Measurements from ENCODE around the gene FABP1. TPM values are rescaled to one million over a fixed set of nuclear protein-coding genes. Genes with fewer than 3 reads are reported as not detected.

The FABP1 gene
- total RNA-seq, 1 donor from 2014 or later: not detected

GRCh38 chr2:88131201-88131998, 3.5 kb upstream of the FABP1 start:
- H3K27me3 Mint-ChIP-seq: peaks cover 24% of the 10 kb centered on the region
- no peak overlapping the region for H3K27ac Mint-ChIP-seq
- CTCF ChIA-PET: no interaction called here
- no peaks in the 10 kb centered on the region for H3K36me3 Mint-ChIP-seq (ENCODE audit: low read depth)
- TF ChIP-seq CTCF (IDR thresholded peaks at IDR 0.05): no peak
- POLR2A ChIA-PET: no interaction called here
- no peaks in the 10 kb centered on the region for H3K4me1 Mint-ChIP-seq
- DNase-seq (no peak), ATAC-seq (ENCODE audit: low read depth) (no peak)
- intact Hi-C loops (cut with micrococcal nuclease): no loop called here
- no peak overlapping the region for H3K4me3 Mint-ChIP-seq
- no peaks in the 10 kb centered on the region for H3K9me3 Mint-ChIP-seq

GRCh38 chr2:88129313-88129959, 1.6 kb upstream of the FABP1 start:
- no peak for ATAC-seq (ENCODE audit: low read depth)
- Mint-ChIP-seq H3K36me3 (ENCODE audit: low read depth) (no peaks in the 10 kb centered on the region), H3K27me3 (peaks cover 22% of the 10 kb centered on the region), H3K9me3 (no peaks in the 10 kb centered on the region), H3K4me3 (no peak overlapping the region), H3K4me1 (no peaks in the 10 kb centered on the region), H3K27ac (no peak overlapping the region)
- ChIA-PET POLR2A (no interaction called here), CTCF (no interaction called here)
- intact Hi-C loops (cut with micrococcal nuclease): no loop called here
- DNase-seq: no peak
- no peak for TF ChIP-seq CTCF (IDR thresholded peaks at IDR 0.05)

DNA sequence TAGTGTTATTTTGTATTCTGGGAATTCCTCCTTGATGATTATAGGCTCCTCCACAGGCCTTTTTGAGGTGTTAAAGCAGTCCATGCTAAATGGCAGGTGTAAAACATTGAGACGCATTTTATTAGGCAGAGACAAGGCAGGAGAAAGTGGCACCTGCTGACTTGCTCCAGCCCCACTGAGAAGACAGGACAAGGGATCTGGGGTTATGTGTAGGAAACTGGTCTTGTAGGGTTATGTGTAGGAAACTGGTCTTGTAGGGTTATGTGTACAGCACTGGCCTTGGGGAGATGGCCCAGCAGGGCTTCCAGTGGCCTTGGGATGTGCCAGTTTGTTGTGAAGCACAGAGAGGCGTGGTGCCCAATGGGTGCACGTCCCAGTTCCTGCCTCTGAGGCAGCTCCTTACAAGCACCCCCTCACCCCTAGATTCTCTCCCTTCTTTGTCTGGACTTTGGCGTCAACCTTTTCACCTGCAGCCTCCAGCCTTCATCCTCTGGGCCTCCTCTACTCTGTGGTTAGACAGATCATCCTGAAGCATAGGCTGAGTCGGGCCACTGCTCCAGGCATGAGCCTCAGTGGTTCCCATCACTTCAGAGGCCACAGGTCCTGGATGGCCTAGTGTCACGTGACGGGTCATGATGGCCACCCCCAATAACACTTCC, 921 bp upstream of the FABP1 start:
- TF ChIP-seq CTCF (IDR thresholded peaks at IDR 0.05): no peak
- DNase-seq (no peak), ATAC-seq (ENCODE audit: low read depth) (no peak)
- Mint-ChIP-seq H3K4me1 (no peaks in the 10 kb centered on the region), H3K4me3 (no peak overlapping the region), H3K36me3 (ENCODE audit: low read depth) (no peaks in the 10 kb centered on the region), H3K27me3 (peaks cover 19% of the 10 kb centered on the region), H3K9me3 (no peaks in the 10 kb centered on the region), H3K27ac (no peak overlapping the region)
- CTCF ChIA-PET: no interaction called here
- POLR2A ChIA-PET: no interaction called here
- intact Hi-C loops (cut with micrococcal nuclease): no loop called here

DNA sequence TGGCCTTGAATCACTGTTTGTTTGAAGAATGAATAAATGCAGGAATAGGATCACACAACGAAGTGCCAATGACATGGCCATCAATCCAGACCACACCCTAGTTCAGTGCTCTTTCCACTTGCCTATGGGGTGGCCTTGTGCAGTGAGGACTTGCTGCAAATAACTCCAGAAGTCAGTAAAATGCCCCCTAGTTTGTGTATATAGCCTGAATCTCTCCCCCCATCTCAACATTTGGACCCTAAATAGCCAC, 299 bp downstream of the FABP1 start:
- TF ChIP-seq CTCF (IDR thresholded peaks at IDR 0.05): no peak
- Mint-ChIP-seq H3K27ac (no peak overlapping the region), H3K4me3 (no peak overlapping the region), H3K9me3 (no peaks in the 10 kb centered on the region), H3K27me3 (peaks cover 20% of the 10 kb centered on the region), H3K4me1 (no peaks in the 10 kb centered on the region), H3K36me3 (ENCODE audit: low read depth) (no peaks in the 10 kb centered on the region)
- POLR2A ChIA-PET: no interaction called here
- DNase-seq: no peak
- CTCF ChIA-PET: no interaction called here
- no peak for ATAC-seq (ENCODE audit: low read depth)
- intact Hi-C loops (cut with micrococcal nuclease): no loop called here

DNA sequence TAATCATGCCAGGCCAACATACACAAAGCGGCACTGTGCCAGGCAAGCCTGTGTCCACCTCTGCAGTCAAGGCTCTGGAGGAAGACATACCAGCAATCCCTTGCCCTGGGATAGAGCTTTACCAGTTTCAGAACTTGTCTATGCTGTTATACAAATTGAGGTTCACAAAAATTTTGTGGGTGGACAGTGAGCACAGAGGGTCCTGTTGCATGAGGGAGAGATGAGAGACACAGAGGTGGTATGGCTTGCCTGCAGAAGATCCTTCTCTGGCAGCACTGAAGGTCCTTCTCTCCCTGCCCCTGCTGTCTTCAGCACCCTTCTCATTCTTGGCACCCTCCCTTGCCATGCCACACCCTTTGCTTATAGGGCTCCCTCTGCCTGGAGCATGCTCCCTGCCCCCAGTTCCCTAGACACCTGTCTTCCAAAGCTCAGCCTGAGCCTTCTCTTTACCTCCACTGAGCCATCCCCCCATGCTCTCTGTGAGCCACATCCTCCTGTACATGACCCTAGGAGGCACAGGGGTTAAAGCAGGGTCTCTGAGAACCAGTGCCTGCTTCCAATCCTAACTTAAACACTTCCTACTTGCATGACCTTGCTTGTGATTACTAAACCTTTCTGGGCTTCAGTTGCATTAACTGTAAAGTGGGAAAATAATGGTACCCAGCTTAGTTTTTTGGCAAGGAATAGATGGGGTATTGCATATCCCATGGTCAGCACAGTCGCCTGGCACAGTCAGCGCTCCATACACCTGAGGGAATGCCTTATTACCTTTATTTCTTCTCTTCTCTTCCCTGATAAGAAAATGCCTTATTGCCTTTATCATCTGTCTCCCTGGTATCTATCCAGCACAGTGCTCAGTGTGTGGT, 857 bp downstream of the FABP1 start:
- Mint-ChIP-seq H3K4me3 (no peak overlapping the region), H3K9me3 (no peaks in the 10 kb centered on the region), H3K27ac (no peak overlapping the region), H3K36me3 (ENCODE audit: low read depth) (no peaks in the 10 kb centered on the region), H3K27me3 (peaks cover 21% of the 10 kb centered on the region), H3K4me1 (no peaks in the 10 kb centered on the region)
- ATAC-seq (ENCODE audit: low read depth): no peak
- TF ChIP-seq CTCF (IDR thresholded peaks at IDR 0.05): no peak
- intact Hi-C loops (cut with micrococcal nuclease): no loop called here
- CTCF ChIA-PET: no interaction called here
- DNase-seq: no peak
- POLR2A ChIA-PET: no interaction called here

All from activated B cell treated with CpG ODN at 0.5 μM for 24 hours (primary cell).